SK-N-SH (cell line): ENCODE data around the gene OIP5. TPM values are rescaled to one million over a fixed set of nuclear protein-coding genes. Genes with fewer than 3 reads are reported as not detected.

ENCODE experiments used
- CTCF ChIA-PET: fragments of 300-600, 350-600 bp; formaldehyde crosslinking; extraction: SDS; loops from one replicate; lab custom pipeline; 2021; lab: Yijun Ruan, JAX
- POLR2A ChIA-PET: fragments of 350-600 bp; sonication (Branson Sonifier 250); formaldehyde crosslinking; extraction: SDS; loops from one replicate; lab custom pipeline; 2020; ENCODE audit warnings: antibody characterized with exemption, inconsistent platforms; lab: Yijun Ruan, JAX
- DNase-seq: peaks from one replicate; pipeline ENCODE4 v3.0.0; 2012
- H2AFZ ChIP-seq: fragments of 200-600 bp; sonication (generic); 2 replicates; pipeline ENCODE4 v1.8.1; 2016; ENCODE audit warnings: antibody characterized with exemption, mild to moderate bottlenecking, low read depth
- H3F3A ChIP-seq: fragments of 200-600 bp; sonication (generic); replicated peaks from 2 replicates; pipeline ENCODE3; 2016; ENCODE audit warnings: antibody characterized with exemption, mild to moderate bottlenecking; ENCODE audit not compliant: insufficient read depth
- H3K27ac ChIP-seq, 2 experiments: fragments of 200-500 bp in 1 of 2; fragments of 200-600 bp in 1 of 2; sonication (Bioruptor generic) in 1 of 2; sonication (generic), shearing (Covaris generic) in 1 of 2; 2 replicates each; pipeline versions ENCODE4 v1.5.1 to v1.6.1; 2014 to 2016; ENCODE audit warnings: low read depth in 2 of 2, inconsistent platforms in 1 of 2, low read length in 1 of 2, mild to moderate bottlenecking in 1 of 2, mixed read lengths in 1 of 2
- H3K27me3 ChIP-seq: fragments of 200-600 bp; sonication (generic), shearing (Covaris generic); 2 replicates; pipeline ENCODE4 v1.6.1; 2016; ENCODE audit warnings: mixed run types; ENCODE audit not compliant: insufficient read depth
- H3K36me3 ChIP-seq, 2 experiments: fragments of 200-500 bp in 1 of 2; fragments of 200-600 bp in 1 of 2; sonication (Bioruptor generic) in 1 of 2; sonication (generic) in 1 of 2; replicated peaks in 1 of 2; 2 replicates each; pipeline versions ENCODE3 to v1.5.1; 2014 to 2016; ENCODE audit warnings: low read length in 1 of 2, mild to moderate bottlenecking in 1 of 2; ENCODE audit not compliant: insufficient read depth in 2 of 2, control insufficient read depth in 1 of 2
- H3K4me1 ChIP-seq, 2 experiments: fragments of 200-500 bp in 1 of 2; fragments of 200-600 bp in 1 of 2; sonication (Bioruptor generic) in 1 of 2; sonication (generic), shearing (Covaris generic) in 1 of 2; 2 replicates each; pipeline versions ENCODE4 v1.5.1 to v1.6.1; 2014 to 2016; ENCODE audit warnings: low read depth in 1 of 2, low read length in 1 of 2, mixed run types in 1 of 2; ENCODE audit not compliant: insufficient read depth in 2 of 2, control insufficient read depth in 1 of 2
- H3K4me2 ChIP-seq: fragments of 200-600 bp; sonication (generic), shearing (Covaris generic); 2 replicates; pipeline ENCODE4 v1.6.1; 2017; ENCODE audit warnings: mixed run types
- H3K4me3 ChIP-seq, 2 experiments: fragments of 200-500 bp in 1 of 2; fragments of 200-600 bp in 1 of 2; sonication (Bioruptor generic) in 1 of 2; sonication (generic), shearing (Covaris generic) in 1 of 2; 2 replicates each; pipeline versions ENCODE4 v1.5.1 to v1.8.1; 2014 to 2016; ENCODE audit warnings: low read depth in 2 of 2, inconsistent platforms in 1 of 2, low read length in 1 of 2, mild to moderate bottlenecking in 1 of 2, mixed read lengths in 1 of 2, moderate library complexity in 1 of 2
- H3K79me2 ChIP-seq: fragments of 200-600 bp; sonication (generic); 2 replicates; pipeline ENCODE4 v1.8.1; 2017; ENCODE audit warnings: mild to moderate bottlenecking; ENCODE audit not compliant: insufficient read depth
- H3K9ac ChIP-seq: fragments of 200-600 bp; sonication (generic); 2 replicates; pipeline ENCODE4 v1.6.1; 2017; ENCODE audit warnings: mixed run types
- H3K9me2 ChIP-seq: fragments of 200-600 bp; sonication (generic); 2 replicates; pipeline ENCODE4 v1.6.1; 2017; ENCODE audit warnings: mixed run types
- H3K9me3 ChIP-seq: fragments of 200-600 bp; sonication (generic); 2 replicates; pipeline ENCODE4 v1.6.1; 2017; ENCODE audit warnings: mixed run types, mild to moderate bottlenecking, moderate library complexity
- H4K20me1 ChIP-seq: fragments of 200-600 bp; sonication (generic); 2 replicates; pipeline ENCODE4 v1.6.1; 2017; ENCODE audit warnings: mild to moderate bottlenecking, mixed run types; ENCODE audit not compliant: insufficient read depth
- CHD2 ChIP-seq: fragments of 150-350 bp; IDR thresholded peaks from 2 replicates; pipeline ENCODE4 v1.6.1; 2018; ENCODE audit warnings: low read length; ENCODE audit not compliant: partially characterized antibody
- ELF1 ChIP-seq: IDR thresholded peaks from 2 replicates; pipeline ENCODE4 v1.4.0; 2012
- EP300 ChIP-seq, 2 experiments: IDR thresholded peaks; 2 replicates each; pipeline versions ENCODE4 v1.4.0 to v1.6.1; 2012; ENCODE audit warnings: borderline replicate concordance in 1 of 2, low read depth in 1 of 2, low read length in 1 of 2
- FOXJ3 ChIP-seq: sonication (generic); formaldehyde crosslinking; IDR thresholded peaks from 2 replicates; pipeline ENCODE4 v1.5.1; 2020; ENCODE audit warnings: mild to moderate bottlenecking, missing genetic modification reagents
- GATA2 ChIP-seq: sonication (generic); formaldehyde crosslinking; IDR thresholded peaks from 2 replicates; pipeline ENCODE4 v1.5.0; 2020; ENCODE audit warnings: mild to moderate bottlenecking, missing genetic modification reagents
- MEF2A ChIP-seq: IDR thresholded peaks from 2 replicates; pipeline ENCODE4 v1.4.0; 2012; ENCODE audit warnings: low read depth, borderline replicate concordance
- MXI1 ChIP-seq: IDR thresholded peaks from 2 replicates; pipeline ENCODE4 v1.6.1; 2012; ENCODE audit warnings: mild to moderate bottlenecking, low read depth, low read length, improper control_type of control experiment
- POLR2AphosphoS5 ChIP-seq: IDR thresholded peaks from 2 replicates; pipeline ENCODE4 v1.6.1; 2012; ENCODE audit warnings: low read depth, low read length
- RAD21 ChIP-seq: IDR thresholded peaks from 2 replicates; pipeline ENCODE4 v1.6.1; 2012; ENCODE audit warnings: mild to moderate bottlenecking, low read length
- RCOR1 ChIP-seq: fragments of 150-350 bp; IDR thresholded peaks from 2 replicates; pipeline ENCODE4 v1.6.1; 2017; ENCODE audit warnings: antibody characterized with exemption, low read length
- RXRA ChIP-seq: IDR thresholded peaks from 2 replicates; pipeline ENCODE4 v1.4.0; 2012; ENCODE audit warnings: low read depth, mild to moderate bottlenecking, borderline replicate concordance
- SIN3A ChIP-seq: IDR thresholded peaks from 2 replicates; pipeline ENCODE4 v1.6.1; 2012; ENCODE audit warnings: low read depth, mild to moderate bottlenecking, low read length, moderate library complexity, borderline replicate concordance
- TAF1 ChIP-seq: IDR thresholded peaks from 2 replicates; pipeline ENCODE4 v1.6.1; 2012; ENCODE audit warnings: low read depth, mild to moderate bottlenecking, low read length, moderate library complexity, borderline replicate concordance
- TCF12 ChIP-seq: IDR thresholded peaks from 2 replicates; pipeline ENCODE4 v1.4.0; 2012
- WGBS: methylation state at CpG from one replicate; pipeline ENCODE4 v1.1.6; 2017; ENCODE audit warnings: low lambda C conversion rate; 5-methylcytosine and 5-hydroxymethylcytosine counted together
- polyA plus RNA-seq, 3 experiments: library from polyadenylated mRNA; depleted of rRNA; stranded (reverse); fragments of >200 nt; gene quantifications; 2 replicates each; pipeline ENCODE4 v1.2.3, GENCODE V29; 2012
- TF ChIP-seq, protein P1 (sequence below): fragments of 150-350 bp; IDR thresholded peaks from 2 replicates; pipeline ENCODE4 v1.6.1; 2017; ENCODE audit warnings: antibody characterized with exemption, low read length, low read depth, borderline replicate concordance
- TF ChIP-seq, protein P2 (sequence below): IDR thresholded peaks from 2 replicates; pipeline ENCODE4 v1.4.0; 2012; ENCODE audit warnings: low read depth
- TF ChIP-seq, protein P3 (sequence below): IDR thresholded peaks from 2 replicates; pipeline ENCODE4 v1.4.0; 2012; ENCODE audit warnings: low read depth, borderline replicate concordance
- TF ChIP-seq, protein P4 (sequence below): IDR thresholded peaks from 2 replicates; pipeline ENCODE4 v1.4.0; 2012; ENCODE audit warnings: low read depth, borderline replicate concordance
- TF ChIP-seq, protein P5 (sequence below): fragments of 200-600 bp; sonication (generic); IDR thresholded peaks from 2 replicates; pipeline ENCODE4 v1.6.1; 2017; ENCODE audit warnings: antibody characterized with exemption, mild to moderate bottlenecking, moderate library complexity

The OIP5 gene
- polyA plus RNA-seq, 1 of the 3 experiments (the other 2 are of a cell fraction) = 8.4 TPM

DNA sequence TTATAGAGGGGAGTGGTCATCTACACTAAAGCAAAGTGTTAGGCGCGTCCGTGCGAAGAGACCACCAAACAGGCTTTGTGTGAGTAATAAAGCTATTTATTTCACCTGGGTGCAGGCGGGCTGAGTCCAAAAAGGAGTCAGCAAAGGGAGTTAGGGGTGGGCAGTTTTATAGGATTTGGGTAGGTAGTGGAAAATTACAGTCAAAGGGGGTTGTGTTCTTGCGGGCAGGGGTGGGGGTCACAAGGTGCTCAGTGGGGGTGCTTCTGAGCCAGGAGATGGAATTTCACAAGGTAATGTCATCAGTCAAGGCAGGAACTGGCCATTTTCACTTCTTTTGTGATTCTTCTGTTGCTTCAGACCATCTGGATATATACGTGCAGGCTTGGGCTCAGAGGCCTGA is 47.1 kb downstream of the OIP5 start:
- H3K4me3 ChIP-seq = peak overlapping the region; percentile 75 to 88; a peak in 3 of 4 replicates
- ChIA-PET CTCF (interaction anchor here (0.9 to 1.3 kb wide), 2 partner anchors 54 to 355 kb away, joined by 3 to 4 read pairs; partner anchors contain the start of gene CHP1), POLR2A (no interaction called here)
- H2AFZ ChIP-seq = no peak overlapping the region
- H3F3A ChIP-seq = peaks cover 21% of the 10 kb centered on the region
- WGBS = 68% methylated on average over 7 of the region's 7 CpGs
- no peak for DNase-seq
- H3K79me2 ChIP-seq = peaks cover 51% of the 10 kb centered on the region
- H3K9ac ChIP-seq = peak overlapping the region; percentile 85
- H3K4me2 ChIP-seq = peak overlapping the region; percentile 70
- TF ChIP-seq RCOR1 = no peak
- no peak for TF ChIP-seq POLR2AphosphoS5
- TF ChIP-seq, protein P1, sequence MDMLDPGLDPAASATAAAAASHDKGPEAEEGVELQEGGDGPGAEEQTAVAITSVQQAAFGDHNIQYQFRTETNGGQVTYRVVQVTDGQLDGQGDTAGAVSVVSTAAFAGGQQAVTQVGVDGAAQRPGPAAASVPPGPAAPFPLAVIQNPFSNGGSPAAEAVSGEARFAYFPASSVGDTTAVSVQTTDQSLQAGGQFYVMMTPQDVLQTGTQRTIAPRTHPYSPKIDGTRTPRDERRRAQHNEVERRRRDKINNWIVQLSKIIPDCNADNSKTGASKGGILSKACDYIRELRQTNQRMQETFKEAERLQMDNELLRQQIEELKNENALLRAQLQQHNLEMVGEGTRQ = no peak
- no peak for TF ChIP-seq MXI1
- no peaks in the 10 kb centered on the region for H4K20me1 ChIP-seq
- peaks cover 6 to 7% of the 10 kb centered on the region in 2 experiments; a peak in 3 of 4 replicates for H3K4me1 ChIP-seq
- H3K9me3 ChIP-seq = no peaks in the 10 kb centered on the region
- no peaks in the 10 kb centered on the region for H3K9me2 ChIP-seq
- peak overlapping the region in 1 of 2 experiments; percentile 65; a peak in 1 of 4 replicates for H3K27ac ChIP-seq
- no peaks in the 10 kb centered on the region for H3K27me3 ChIP-seq
- peaks cover 30 to 43% of the 10 kb centered on the region in 2 experiments for H3K36me3 ChIP-seq

DNA sequence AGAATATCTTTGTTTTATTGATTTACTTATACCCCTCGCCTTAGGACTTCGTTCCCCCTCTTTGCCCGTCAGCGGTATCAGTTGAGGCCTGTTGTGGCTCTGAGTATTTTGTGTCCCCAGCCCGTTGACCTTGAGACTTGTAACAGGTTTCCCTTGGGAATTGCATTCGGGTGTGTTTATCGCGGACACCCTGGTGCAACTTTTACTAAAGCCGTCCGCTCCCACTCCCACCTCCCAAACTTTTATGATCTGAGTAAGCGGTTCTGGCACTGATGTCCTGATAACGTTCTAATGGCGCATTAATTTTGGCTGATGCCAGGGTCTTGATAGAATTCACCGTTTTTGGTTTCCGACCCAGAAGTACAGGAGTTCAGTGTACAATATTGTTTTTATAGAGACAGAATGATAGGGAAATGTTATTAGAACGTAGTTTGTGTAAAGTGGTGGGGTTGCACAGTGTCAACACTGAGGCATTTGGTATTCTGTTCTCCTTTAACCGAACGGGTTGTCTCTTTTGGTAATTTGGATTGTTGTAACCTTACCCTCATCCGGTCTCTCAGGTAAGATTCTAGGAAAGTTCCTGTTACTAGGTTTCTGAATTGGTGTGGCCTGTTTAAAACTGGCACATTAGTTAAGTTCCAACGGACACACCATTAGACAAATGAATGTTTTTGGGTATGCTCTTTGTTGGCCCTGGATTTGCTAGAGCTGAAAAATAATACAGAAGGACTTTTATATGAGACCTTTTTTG is 47.8 kb downstream of the OIP5 start:
- peaks cover 21% of the 10 kb centered on the region for H3F3A ChIP-seq
- no peaks in the 10 kb centered on the region for H3K9me2 ChIP-seq
- H2AFZ ChIP-seq = peak overlapping the region; percentile 90; the same call in 1 of the 2 replicates
- H3K9me3 ChIP-seq = no peaks in the 10 kb centered on the region
- CTCF ChIA-PET = interaction anchor here (1.2 kb wide), 1 partner anchor 389 kb away, joined by 3 read pairs; no protein-coding TSS in a partner anchor
- H4K20me1 ChIP-seq = no peaks in the 10 kb centered on the region
- 2% methylated on average over 20 of the region's 20 CpGs for WGBS
- TF ChIP-seq, protein P2, sequence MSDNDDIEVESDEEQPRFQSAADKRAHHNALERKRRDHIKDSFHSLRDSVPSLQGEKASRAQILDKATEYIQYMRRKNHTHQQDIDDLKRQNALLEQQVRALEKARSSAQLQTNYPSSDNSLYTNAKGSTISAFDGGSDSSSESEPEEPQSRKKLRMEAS = no peak
- no peak for TF ChIP-seq TCF12
- TF ChIP-seq, protein P3, sequence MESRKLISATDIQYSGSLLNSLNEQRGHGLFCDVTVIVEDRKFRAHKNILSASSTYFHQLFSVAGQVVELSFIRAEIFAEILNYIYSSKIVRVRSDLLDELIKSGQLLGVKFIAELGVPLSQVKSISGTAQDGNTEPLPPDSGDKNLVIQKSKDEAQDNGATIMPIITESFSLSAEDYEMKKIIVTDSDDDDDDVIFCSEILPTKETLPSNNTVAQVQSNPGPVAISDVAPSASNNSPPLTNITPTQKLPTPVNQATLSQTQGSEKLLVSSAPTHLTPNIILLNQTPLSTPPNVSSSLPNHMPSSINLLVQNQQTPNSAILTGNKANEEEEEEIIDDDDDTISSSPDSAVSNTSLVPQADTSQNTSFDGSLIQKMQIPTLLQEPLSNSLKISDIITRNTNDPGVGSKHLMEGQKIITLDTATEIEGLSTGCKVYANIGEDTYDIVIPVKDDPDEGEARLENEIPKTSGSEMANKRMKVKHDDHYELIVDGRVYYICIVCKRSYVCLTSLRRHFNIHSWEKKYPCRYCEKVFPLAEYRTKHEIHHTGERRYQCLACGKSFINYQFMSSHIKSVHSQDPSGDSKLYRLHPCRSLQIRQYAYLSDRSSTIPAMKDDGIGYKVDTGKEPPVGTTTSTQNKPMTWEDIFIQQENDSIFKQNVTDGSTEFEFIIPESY = no peak
- no peak for TF ChIP-seq MEF2A
- TF ChIP-seq CHD2 = no peak
- no peak for TF ChIP-seq MXI1
- TF ChIP-seq, protein P4, sequence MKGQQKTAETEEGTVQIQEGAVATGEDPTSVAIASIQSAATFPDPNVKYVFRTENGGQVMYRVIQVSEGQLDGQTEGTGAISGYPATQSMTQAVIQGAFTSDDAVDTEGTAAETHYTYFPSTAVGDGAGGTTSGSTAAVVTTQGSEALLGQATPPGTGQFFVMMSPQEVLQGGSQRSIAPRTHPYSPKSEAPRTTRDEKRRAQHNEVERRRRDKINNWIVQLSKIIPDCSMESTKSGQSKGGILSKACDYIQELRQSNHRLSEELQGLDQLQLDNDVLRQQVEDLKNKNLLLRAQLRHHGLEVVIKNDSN = no peak
- TF ChIP-seq GATA2 = no peak
- no peak for TF ChIP-seq RAD21
- no peak for TF ChIP-seq EP300 (IDR thresholded peaks at IDR 0.05; ENCODE audit: borderline replicate concordance in 1 of 2, low read depth in 1 of 2, low read length in 1 of 2)
- no peak for TF ChIP-seq SIN3A
- TF ChIP-seq, protein P5, sequence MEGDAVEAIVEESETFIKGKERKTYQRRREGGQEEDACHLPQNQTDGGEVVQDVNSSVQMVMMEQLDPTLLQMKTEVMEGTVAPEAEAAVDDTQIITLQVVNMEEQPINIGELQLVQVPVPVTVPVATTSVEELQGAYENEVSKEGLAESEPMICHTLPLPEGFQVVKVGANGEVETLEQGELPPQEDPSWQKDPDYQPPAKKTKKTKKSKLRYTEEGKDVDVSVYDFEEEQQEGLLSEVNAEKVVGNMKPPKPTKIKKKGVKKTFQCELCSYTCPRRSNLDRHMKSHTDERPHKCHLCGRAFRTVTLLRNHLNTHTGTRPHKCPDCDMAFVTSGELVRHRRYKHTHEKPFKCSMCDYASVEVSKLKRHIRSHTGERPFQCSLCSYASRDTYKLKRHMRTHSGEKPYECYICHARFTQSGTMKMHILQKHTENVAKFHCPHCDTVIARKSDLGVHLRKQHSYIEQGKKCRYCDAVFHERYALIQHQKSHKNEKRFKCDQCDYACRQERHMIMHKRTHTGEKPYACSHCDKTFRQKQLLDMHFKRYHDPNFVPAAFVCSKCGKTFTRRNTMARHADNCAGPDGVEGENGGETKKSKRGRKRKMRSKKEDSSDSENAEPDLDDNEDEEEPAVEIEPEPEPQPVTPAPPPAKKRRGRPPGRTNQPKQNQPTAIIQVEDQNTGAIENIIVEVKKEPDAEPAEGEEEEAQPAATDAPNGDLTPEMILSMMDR = no peak
- no peak for TF ChIP-seq ELF1
- no peak for TF ChIP-seq RXRA
- no peak for TF ChIP-seq TAF1
- no peak for TF ChIP-seq FOXJ3
- no peak for TF ChIP-seq RCOR1
- TF ChIP-seq, all 33 proteins: peak for 0
- Histone ChIP-seq H3K27me3 (no peaks in the 10 kb centered on the region), H3K27ac (peak overlapping the region; percentile 65 to 84), H3K4me2 (peak overlapping the region; percentile 70), H3K4me3 (peak overlapping the region; percentile 75 to 88), H3K9ac (peak overlapping the region; percentile 85), H3K4me1 (peaks cover 6 to 7% of the 10 kb centered on the region in 2 experiments; a peak in 3 of 4 replicates), H3K79me2 (peaks cover 50% of the 10 kb centered on the region), H3K36me3 (peaks cover 35 to 40% of the 10 kb centered on the region in 2 experiments)
- peak; percentile 40 for DNase-seq
- POLR2A ChIA-PET = interaction anchor here (1.5 kb wide), 1 partner anchor 48 kb away, joined by 4 read pairs; the partner anchor contains the start of genes NUSAP1 and OIP5
